Hematopoietic multipotent progenitor cell treated with erythropoietin and hydrocortisone succinate and interleukin-3 and kit ligand, for 15 days (in vitro differentiated cells): ENCODE data around the gene MSTO1.
"Not testable (repeated sequence)": the region's sequence is repeated elsewhere in the genome, so short reads cannot be mapped to it uniquely, and the experiment has no call there.

Experiments
- DNase-seq: peaks from one replicate; pipeline ENCODE4 v3.0.0-alpha.2; 2015; ENCODE audit warnings: low spot score

MSTO1 gene

DNA sequence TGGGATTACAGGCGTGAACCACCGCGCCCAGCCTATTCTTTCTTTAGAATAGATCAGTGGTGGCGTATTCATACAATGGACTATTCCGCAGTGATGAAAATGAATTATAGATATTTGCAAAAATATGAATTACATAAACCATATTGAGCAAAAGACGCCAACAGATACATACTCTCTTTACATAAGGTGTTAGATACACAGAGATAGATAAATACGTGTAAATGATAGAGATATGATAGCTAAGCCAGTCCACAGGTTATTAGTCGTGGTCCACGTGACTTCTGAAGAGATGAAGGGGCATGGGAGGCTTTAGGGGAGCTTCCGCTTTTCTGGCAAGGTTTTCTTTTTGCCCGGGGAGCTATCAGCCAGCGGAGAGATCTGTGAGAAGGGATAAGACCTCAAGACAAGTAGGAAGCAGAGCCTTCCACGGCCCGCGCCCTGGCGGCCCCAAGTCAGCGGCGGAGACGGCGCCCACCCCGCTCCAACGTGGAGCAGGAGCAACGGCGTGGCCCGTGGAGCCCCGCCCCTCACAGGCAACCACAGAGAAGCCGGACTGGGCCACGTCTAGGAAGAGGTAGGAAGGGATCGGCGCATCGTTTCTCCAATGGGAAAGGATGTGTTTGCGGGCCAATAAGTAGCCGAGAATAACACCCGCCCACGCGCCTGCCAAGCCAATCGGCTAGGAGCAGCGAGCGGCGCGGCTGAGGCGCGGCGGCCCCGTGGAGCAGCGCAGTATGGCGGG lies at the start of gene MSTO1:
MSTO1 (plus strand) TSS at position 704 of the 742 bp plus-strand sequence; CDS start at position 735, 31 bp downstream.
- DNase-seq = peak; percentile 92

DNA sequence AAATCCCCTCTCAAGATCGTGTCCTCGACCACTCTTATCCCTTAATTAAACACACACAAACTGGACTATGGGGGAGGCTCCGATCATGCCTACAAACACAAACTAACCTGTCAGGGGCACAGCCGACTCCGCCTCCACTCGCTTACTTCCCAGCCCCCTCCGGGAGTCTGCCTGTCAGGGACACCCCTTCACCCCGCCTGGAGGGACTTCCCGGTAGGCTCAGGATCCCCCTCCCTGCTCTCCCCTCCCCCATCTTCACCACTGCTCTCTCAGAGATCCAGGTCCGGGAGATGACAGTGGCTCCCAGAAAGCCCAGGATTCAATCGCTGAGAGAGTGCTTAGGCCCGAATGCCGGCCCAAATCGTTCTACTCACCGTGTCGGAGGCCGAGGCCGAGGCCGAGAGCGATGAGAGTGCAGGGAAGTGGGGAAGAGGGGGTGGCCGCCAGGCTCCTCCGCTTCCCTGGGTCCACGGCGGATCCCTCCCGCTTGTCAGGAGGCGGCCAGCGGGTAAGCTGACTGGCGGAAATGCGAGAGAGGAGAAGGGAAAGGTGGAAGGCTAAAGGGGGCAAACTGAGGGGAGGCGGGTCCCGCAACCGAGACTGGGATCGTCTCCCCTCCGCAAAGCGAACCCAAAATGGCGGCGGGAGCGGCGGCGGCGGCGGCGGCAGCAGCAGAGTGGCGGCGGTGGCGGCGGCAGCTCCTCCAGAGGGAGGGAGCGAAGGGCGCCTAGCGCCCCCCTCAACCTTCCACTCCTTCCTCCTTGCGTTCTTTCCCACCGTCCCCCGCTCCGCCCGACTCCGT lies 48.0 kb upstream of the MSTO1 start:
- DNase-seq = peak; percentile 52

DNA sequence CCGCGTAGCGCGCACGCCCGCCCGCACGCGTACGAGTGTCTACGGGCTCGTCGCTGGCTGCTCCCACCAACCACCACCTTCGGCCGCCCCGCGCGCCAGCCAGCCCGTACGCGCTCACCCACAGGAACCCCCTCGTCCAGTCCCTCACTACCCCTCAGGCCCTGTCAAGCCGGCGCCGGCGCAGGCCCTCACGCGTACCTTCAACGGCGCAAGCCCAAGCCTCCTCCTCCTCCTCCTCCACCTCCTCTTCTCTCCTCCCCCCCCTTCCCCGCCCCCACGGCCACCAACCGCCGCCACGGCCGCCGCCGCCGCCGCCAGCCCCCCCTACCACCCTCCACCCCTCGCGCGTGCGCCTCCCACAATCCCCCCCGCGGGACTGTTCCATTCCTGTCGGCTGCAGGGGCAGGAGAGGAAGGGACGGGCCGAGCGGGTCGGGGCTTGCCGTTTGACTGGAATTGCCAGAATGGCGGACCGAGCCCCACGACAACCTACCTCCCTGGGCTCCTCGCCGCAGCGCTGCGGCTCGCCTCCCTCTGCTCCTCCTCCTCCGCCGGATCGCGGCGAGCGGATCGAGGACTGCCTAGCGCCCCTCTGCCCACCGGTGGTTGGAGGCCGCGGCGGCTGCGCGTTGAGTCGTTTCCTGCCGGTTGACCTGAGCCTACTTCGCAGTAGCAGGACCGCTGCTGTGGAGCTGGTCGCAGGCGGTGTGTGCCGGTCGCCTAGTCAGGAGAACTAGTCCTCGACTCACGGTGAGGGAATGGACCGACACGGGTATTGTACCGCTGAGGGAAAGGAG lies 47.2 kb upstream of the MSTO1 start, which contains the start of gene ASH1L:
ASH1L (minus strand) TSS at position 223 of the 796 bp plus-strand sequence. CDS start 41,284 bp downstream, outside the sequence.
- DNase-seq = peak; percentile 92

DNA sequence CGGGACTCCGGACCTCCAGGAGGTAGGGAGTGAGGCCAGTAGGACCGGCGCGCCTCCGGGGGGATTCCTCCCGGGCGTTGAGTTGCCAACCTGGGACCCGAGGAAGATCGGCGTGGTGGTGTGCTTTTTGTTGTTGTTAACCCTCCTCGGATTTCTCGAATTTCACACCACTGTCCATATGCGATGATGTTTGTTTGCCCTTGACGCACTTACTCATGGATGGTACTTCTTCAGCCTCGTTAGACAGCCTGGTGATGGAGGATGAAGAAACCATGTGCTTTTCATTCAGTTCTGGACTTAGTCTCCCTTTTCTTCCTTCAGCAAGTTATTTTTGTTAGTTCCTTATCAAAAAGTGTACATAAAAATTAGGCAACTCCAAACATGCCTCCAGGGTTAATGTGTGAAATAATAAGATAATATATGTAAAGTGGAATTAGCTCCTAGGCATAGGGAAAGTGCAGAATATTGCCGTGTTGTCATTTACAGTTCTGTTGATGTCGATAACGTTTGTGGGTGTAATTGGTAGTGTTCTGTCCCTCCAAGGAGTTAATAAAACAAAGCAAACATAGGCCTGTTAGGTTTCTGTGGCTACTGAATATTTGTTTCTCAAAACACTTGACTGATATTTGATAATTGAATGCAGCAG lies 46.5 kb upstream of the MSTO1 start:
- peak; percentile 56 for DNase-seq

DNA sequence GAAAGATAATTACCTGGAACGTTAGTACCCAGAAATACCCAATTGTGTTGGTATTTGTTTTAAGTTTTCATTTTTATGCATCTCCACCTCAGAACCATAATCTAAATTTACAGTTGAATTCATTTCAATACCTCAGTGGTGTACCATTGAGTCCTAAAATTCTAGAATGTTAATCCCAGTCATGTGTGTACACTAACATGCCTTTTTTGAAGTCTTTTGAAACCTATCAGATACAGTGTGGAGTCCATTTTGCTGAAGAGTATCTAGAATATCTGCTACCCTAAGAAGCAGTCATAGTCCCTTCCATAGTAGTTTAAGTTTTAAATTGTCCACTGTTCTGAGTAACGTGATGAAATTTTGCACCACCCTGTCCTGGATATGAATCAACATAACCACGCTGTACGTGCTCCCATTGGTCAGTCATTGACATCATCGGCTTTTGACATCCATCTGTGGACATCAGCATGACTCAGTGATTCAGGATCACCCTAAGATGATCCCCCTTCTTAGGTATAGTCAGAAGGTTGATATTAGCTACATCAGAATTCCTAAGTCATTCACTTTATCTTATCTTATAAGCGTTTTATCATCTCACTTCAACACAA lies 39.9 kb upstream of the MSTO1 start:
- no peak for DNase-seq

DNA sequence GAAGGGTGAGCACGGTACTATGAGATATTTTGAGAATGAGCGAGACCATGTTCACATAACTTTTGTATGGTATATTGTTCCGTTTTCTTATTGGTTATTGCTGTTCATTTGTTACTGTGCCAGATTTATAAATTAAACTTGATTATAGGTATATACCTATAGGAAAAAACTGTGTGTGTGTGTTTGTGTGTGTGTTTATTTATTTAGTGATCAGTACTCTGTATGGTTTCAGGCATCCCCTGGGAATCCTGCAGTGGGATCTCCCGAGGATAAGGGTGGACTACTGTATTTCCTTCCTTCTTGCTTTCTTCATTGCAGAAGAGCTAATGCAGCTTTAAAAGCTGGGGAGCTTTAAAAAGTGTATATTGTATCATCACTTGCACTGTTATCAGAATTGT lies 39.4 kb upstream of the MSTO1 start:
- DNase-seq = no peak

DNA sequence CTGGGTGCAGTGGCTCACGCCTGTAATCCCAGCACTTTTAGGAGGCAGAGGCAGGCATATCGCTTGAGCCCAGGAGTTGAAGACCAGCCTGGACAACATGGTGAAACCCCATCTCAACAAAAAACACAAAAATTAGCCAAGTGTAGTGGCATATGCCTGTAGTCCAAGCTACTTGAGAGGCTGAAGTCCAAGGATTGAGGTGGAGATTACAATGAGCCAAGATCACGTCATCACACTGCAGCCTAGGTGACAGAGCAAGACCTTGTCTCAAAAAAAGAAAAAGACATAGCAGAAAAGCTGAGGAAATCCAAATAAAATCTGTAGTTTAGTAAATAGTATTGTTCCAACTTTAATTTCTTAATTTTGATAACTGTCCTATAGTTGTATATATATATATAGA lies 35.9 kb upstream of the MSTO1 start:
- DNase-seq = no peak

DNA sequence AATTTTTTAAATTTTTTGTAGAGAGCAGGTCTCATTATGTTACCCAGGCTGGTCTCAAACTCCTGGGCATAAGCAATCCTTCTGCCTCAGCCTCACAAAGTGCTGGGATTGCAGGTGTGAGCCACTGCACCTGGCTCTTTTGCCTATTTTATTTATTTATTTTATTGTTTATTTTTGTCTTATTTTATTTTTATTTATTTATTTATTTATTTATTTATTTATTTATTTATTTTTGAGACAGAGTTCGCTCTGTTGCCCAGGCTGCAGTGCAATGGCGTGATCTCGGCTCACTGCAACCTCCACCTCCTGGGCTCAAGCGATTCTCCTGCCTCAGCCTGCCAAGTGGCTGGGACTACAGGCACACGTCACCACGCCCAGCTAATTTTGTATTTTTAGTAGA lies 34.4 kb upstream of the MSTO1 start:
- not testable (repeated sequence) for DNase-seq

DNA sequence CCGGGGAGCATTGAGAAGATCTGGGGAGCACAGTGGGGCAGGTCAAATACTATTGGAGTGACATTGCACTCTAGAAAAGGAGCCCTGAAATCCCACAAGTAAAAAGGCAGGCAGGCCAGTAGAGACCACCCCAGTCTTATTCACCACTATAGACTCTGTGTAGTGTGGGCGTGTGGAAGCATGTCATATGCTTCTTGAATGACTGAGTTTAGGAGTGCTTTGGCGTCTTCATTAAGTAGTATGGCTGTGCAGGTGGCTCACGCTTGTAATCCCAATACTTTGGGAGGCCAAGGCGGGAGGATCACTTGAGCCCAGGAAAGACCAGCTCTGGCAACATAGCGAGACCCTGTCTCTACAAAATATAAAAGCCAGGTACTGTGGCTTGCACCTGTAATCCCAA lies 26.2 kb upstream of the MSTO1 start:
- not testable (repeated sequence) for DNase-seq

DNA sequence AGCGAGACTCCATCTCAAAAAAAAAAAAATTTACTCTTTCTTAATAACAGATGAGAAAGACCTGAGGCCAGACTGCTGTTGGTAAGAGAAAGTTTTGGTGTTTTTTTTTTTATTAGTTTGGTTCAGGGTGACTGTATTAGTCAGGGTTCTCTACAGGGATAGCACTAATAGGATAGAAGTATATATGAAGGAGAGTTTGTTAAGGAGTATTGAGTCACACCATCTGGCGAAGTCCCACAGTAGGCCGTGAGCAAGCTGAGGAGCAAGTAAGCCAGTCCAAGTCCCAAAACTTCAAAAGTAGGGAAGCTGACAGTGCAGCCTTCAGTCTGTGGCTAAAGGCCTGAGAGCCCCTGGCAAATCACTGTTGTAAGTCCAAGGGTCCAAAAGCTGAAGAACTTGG lies 20.7 kb upstream of the MSTO1 start:
- DNase-seq = not testable (repeated sequence)

DNA sequence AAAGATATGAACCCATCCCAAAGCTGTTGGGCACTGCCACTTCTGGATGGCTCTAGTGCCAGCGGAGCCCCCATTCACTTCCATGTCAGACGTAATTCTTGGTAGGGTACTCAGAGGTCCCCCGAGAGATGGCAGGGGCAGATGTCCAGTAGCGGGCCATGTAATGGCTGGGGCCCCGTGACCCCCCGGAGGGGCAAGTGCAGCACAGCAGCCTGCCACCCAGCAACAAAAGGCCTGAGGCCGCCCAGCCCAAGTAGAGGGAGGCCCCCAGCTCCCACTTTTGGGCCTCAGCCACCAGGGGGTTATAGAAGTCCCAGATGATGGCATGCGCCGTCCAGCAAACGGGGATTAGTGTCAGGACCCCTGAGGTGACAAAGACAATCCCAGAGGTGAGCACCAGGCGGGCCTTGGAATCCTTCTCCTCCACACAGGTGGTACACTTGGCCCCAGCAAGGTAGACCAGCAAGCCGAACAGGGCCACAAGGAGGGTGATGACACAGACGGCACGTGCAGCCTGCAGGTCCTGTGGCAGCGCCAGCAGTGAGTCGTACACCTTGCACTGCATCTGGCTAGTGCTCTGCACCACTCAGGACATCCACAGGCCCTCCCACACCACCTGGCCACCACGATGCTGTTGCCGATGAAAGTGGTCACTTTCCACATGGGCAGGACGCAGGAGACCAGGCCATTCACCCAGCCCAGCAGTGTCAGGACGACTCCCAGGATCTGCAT lies 19.3 kb upstream of the MSTO1 start:
- not testable (repeated sequence) for DNase-seq

DNA sequence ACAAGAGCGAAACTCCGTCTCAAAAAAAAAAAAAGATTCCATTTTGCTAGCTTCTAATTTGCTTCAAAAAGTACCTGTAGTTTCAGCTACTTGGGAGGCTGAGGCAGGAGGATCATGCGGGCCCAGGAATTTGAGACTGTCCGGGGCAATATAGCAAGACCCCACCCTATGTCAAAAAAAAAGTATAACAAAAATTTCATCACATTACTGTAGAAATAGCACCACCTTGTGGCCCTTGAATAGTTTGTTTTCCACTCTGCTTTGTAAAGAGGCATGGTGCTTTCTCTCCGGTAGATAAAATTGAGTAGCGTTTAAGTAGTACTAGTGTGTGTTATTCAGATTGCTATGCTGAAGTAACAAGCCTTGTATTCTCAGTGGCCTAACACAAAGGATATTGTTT lies 18.2 kb upstream of the MSTO1 start:
- peak; percentile 81 for DNase-seq

DNA sequence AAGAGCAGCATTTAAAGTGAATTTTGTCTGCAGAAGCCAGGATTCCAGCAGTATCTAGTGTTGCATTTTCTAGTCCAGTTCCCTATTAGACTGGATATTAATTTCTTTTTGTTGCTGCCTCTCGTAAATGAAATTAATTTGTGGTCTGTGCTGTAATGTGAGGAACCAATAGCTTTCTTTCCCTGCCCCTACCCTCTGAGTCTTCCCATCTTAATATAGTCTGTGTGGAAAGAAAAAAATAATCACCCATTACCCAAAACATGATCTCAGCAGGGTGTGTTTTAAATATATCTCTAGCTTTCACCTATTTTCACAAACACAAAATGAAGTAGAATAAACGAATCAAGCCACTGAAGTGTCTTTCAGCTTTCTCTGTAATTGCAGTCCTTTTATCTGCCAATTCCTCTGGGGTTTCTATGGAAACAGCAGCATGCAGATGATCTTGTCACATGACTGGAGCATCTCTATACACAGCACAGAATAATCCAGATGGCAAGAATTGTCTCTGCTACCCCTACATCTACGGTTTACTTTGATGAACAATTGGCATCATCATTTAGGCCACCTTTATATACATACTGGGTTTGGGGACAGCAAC lies 14.0 kb upstream of the MSTO1 start:
- not testable (repeated sequence) for DNase-seq

DNA sequence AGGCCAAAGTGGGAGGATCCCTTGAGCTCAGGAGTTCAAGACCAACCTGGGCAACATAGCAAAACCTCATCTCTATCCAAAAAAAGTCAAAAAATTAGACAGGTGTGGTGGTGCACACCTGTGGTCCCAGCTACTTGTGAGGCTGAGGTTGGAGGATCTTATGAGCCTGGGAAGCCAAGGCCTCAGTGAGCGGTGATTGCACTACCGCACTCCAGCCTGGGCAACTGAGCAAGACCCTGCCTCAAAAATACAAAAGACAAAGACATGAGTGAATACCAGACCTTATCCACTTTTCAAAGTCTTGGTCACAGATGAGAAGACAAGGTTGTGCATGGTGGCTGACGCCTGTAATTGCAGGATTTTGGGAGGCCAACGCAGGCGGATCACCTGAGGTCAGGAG lies 13.2 kb upstream of the MSTO1 start:
- DNase-seq = no peak

DNA sequence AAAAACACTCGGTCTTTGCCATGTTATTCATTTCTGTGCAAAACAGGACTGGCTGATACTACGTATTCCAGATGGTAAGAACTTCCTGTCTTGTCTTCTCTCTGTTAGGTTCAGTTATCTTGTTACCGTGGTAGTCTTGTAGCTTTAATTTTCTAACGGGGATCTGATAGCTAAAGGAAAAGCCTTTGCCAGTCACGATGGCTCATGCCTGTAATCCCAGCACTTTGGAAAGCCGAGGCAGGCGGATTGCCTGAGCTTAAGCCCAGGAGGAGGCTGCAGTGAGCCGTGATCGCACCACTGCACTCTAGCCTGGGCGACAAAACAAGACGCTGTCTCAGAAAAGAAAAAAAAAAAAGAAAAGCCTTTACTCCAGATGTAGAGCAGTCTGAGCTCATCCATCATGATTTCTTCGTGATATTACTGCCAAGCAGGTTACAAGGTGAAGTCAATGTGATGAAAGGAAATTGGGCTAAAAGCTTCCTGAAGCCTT lies 11.1 kb upstream of the MSTO1 start:
- DNase-seq = no peak

DNA sequence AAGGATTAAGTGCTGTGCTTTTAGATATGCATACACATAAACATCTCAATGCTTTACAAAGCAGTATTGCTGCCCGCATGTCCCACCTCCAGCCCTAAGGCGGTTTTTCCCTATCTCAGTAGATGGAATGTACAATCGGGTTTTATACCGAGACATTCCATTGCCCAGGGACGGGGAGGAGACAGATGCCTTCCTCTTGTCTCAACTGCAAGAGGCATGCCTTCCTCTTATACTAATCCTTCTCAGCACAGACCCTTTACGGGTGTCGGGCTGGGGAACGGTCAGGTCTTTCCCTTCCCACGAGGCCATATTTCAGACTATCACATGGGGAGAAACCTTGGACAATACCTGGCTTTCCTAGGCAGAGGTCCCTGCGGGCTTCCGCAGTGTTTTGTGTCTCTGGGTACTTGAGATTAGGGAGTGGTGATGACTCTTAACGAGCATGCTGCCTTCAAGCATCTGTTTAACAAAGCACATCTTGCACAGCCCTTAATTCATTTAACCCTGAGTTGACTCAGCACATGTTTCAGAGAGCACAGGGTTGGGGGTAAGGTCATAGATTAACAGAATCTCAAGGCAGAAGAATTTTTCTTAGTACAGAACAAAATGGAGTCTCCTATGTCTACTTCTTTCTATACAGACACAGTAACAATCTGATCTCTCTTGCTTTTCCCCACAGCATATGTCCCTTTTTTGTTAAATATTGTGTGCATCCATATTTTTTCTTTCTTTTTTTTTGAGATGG lies 10.0 kb upstream of the MSTO1 start:
- not testable (repeated sequence) for DNase-seq

DNA sequence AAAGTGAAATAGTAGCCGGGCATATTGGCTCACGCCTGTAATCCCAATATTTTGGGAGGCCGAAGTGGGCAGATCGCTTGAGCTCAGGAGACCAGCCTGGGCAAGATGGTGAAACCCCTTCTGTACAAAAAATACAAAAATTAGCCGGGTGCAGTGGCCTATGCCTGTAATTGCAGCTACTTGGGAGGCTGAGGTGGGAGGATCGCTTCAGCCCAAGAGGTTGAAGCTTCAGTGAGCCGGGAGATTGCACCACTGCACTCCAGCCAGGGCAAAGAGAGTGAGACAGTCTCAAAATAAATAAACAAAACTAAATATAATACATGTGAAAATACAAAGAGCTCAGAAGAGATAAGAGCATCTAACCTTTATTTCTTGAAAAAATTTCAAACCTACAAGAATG lies 2.3 kb upstream of the MSTO1 start:
- DNase-seq = no peak

DNA sequence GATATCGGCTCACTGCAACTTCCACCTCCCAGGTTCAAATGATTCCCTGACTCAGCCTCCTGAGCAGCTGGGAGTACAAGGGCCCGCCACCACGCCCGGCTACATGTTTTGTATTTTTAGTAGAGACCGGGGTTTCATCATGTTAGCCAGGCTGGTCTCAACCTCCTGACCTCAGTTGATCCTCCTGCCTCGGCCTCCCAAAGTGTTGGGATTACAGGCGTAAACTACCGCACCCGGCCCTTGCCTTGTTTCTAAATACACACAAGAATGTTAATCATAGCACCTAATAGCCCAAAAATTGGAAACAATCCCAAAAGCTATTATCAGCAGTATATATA lies 1.2 kb upstream of the MSTO1 start:
- DNase-seq = no peak

DNA sequence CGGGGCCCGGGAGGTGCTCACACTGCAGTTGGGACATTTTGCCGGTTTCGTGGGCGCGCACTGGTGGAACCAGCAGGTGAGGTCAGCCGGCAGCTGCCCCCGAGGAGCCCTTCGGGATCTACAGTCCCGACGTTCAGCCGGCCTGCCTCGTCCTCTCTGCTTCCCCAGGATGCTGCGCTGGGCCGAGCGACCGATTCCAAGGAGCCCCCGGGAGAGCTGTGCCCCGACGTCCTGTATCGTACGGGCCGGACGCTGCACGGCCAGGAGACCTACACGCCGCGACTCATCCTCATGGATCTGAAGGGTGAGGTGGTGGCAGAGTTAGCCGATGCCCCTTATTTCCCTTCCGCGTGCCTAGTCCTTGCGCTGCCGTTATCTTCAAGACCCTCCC lies 234 bp downstream of the MSTO1 start:
- DNase-seq = not testable (repeated sequence)

DNA sequence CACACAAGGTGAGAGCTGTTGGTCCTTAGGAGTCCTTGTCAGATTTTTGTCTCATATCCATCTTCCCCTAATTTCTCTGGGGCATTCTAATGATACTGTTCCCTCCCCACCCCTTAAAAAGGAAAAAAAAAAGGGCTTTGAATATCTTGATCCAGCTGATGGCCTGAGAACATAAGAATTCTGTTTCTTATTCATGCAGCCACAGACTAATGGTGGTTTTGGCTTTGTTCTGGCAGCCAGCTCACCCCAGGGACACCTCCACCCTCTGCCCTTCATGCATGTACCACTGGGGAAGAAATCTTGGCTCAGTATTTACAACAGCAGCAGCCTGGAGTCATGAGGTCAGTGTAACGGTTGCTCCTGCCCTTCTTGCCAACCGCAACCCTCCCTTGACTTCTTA lies 3.2 kb downstream of the MSTO1 start:
- not testable (repeated sequence) for DNase-seq
